CD4-positive, alpha-beta T cell treated with Interleukin-4 for 4 hours (primary cell): Measurements from ENCODE around the gene LIPH.
"Not testable (repeated sequence)": the region's sequence is repeated elsewhere in the genome, so short reads cannot be mapped to it uniquely, and the experiment has no call there.

Experiments used
- DNase-seq: peaks from one replicate; pipeline ENCODE4 v3.0.0-alpha.2; 2020

Gene LIPH

GRCh38 chr3:185552358-185552877, at the start of gene LIPH:
Gene LIPH (minus strand): TSS chr3:185552588. CDS start chr3:185552471, 117 bp downstream.
- DNase-seq: no peak

- no peak for DNase-seq
Observed at GRCh38 chr3:185595526-185595925, 43.1 kb upstream of the LIPH start.

GRCh38 chr3:185594073-185594472, 41.7 kb upstream of the LIPH start:
- no peak for DNase-seq

GRCh38 chr3:185586686-185587039, 34.3 kb upstream of the LIPH start:
- no peak for DNase-seq

- peak; percentile 99 for DNase-seq
Observed at GRCh38 chr3:185585859-185586685, 33.7 kb upstream of the LIPH start, which contains the start of gene SENP2. Gene SENP2 (plus strand): TSS chr3:185586295. CDS start chr3:185586414, 119 bp downstream.

DNA sequence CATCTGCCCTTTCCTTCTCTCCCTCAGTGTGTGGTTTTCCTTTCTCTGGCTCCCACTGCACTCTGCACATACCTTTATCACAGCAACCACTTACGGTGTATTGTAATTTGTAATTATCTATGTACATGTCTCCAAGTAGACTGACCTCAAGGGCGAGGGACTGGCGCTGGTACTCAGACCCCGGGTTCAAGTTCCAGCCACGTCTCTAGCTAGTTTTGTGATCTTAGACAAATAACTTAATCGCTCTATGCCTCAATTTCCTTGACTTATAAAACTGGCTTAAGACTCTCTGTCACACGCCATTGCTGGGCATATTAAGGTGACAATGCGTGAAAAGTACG, 33.1 kb upstream of the LIPH start:
- DNase-seq: no peak

DNA sequence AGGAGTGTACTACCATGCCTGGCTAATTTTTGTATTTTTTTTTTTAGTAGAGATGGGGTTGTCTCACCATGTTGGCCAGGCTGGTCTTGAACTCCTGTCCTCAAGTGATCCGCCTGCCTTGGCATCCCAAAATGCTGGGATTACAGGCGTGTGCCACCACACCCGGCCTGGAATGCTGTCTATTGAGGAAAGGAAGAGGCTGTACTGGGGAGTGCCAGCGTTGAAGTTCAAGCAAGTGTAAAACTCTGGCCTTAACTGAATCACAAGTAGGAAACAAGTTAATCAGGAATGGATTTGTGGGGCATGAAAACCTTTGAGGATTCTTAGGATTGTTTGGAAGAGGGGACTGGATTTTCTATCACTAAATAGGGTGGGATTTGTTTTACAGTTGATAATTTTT, 32.3 kb upstream of the LIPH start:
- DNase-seq: no peak

DNA sequence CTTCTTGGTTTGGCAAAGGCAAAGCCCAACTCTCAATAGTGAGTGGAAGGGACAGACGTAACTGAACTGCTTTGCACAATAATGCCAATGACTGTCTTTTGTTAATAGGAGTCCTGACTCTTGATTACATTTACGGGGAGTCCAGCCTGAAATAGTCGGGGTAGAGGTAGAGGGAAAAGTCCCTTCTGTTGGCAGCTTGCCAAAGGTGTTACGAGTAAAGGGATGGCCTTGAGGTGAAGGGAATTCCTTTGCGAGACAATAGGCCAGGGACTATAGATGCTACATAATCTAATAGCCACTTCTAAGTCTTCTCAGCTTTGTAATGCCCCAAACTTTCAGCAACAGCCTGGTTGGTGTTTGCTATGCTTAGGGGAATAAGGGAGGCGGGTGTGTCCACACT, 31.5 kb upstream of the LIPH start:
- DNase-seq: no peak

DNA sequence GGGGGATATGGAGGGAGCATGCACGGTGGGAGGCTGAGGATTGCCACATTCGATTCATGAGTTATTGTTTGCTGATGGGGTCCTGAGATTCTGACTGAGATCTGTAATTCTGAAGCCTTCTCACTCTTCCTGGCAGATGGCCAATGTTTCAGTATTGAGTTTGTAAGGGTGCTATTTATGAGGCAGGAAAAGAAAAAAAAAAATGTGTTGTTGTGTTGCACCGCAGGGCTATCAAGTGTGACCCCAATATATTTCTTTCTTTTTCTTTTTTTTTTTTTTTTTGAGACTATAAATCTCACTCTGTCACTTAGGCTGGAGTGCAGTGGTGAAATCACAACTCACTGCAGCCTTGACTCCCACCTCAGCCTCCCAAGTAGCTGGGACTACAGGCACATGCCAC, 30.5 kb upstream of the LIPH start:
- peak; percentile 56 for DNase-seq

- DNase-seq: no peak
Observed at GRCh38 chr3:185582236-185582635, 29.8 kb upstream of the LIPH start.

- DNase-seq: peak; percentile 77
Observed at GRCh38 chr3:185575108-185575869, 22.9 kb upstream of the LIPH start.

DNA sequence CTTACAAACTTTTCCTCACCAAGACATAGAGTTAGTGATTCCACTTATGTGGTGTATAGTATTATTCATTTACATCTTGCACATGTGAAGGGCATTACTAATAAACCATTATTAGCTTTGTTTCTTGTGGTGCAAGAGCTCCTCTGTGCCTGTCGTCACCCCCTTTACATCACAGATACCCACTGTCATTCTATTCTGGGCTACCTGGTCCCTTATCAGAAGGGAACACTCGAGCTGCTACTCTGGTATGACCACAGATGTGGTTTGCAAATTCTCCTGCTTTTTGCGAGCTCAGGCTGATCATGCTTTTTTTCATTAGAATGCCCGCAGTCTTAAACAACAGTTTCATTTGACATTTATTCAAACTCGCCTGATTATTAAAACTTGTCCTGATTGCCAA, 19.8 kb upstream of the LIPH start:
- DNase-seq: no peak

DNA sequence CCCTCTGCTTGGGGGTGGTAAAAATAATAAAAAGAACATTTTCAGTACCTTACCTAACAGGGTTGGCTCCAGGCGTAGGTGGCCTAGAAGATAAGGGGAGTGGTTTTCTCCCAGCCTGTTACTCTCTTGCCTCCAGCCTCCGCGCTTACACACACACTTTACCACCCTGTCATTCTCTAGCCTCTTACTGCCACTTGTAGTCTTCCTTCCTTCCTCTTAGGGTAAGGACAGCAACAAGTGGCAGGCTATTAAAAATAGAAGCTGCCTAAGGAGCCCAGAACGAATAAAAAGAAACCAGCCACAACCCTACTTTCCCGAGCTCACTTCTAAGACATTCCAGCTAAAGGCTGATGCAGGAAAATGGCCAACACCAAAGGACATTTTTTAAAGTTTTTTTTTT, 9.6 kb upstream of the LIPH start:
- DNase-seq: no peak

DNA sequence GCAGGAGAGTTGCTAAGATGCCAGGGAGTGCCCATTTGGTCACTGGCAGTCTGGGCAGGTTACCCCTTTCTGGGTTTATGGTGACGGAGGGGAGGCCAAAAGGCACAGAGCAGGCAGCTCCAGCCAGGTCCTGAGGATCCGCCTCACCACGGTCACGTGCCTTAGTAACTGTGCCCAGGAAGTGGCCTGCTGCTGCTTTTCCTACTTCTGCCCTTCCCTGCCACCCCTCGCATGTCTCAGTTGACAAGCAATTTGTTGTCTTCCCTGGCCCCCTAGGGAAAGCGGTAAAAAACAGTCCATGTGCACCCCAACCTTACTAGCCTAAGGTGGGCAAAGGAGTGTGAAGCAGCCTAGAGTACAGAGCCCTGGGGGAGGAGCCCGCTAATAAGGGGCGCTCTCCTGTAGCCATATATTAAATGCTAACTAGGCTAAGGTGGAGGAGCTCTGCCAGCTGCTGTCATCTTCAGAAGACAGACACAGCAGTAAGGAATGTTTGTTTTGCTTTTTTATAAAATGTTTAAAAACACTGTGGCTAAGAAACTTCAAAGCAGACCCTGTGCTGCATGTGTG, 9.1 kb upstream of the LIPH start:
- no peak for DNase-seq

DNA sequence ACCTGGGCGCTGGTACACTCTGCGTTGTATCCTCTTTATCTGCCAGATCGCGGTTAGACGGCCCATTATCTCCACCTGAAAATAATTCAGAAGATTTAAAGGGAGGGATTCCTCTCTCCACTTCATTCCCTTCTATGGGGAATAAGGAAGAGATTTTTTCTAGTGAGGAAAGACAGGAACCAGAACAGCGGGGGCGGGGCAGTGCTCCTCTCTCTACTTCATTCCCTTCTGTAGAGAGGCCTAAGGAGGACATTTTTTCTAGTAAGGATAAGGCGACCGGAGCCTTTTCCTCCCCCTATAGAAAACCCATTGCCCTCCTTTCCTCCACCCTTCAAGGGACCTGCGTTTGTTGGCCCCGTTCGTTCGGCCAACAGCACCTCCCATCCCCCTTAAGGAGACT, 8.3 kb upstream of the LIPH start:
- no peak for DNase-seq

- DNase-seq: no peak
Observed at GRCh38 chr3:185559706-185560090, 7.3 kb upstream of the LIPH start.

DNA sequence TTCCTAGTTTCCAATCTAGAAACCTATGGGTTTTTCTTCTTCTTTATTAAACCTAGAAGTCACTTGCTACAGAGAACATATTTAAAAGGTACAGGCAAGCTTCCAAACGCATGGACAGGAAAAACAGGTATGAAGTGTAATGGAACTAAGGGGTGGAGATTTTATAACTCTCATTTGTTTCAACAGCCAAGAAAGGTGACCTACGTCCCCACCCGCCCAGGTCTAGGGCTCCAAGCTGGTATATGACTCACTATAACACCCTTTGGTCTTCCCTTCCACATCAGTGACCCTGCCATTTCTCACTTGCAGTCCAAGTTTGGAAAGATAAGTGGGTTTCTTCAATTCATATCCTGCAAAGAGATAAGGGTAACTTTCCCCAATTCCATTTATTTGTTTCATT, 6.0 kb upstream of the LIPH start:
- DNase-seq: no peak

DNA sequence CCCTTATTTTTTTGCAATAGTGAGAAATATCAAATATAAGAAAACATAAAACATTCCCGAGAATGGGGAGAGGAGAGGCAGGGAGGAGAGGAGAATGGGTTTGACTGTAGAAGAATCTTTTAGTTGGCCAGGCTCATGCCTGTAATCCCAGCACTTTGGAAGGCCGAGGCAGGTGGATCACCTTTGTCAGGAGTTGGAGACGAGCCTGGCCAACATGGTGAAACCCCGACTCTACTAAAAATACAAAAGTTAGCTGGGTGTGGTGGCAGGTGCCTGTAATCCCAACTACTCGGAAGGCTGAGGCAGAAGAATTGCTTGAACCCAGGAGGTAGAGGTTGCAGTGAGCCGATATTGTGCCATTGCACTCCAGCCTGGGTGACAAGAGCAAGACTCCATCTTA, 4.3 kb upstream of the LIPH start:
- not testable (repeated sequence) for DNase-seq

- no peak for DNase-seq
Observed at GRCh38 chr3:185555860-185556347, 3.5 kb upstream of the LIPH start.

GRCh38 chr3:185555101-185555501, 2.7 kb upstream of the LIPH start:
- no peak for DNase-seq

- DNase-seq: no peak
Observed at GRCh38 chr3:185549651-185550111, 2.7 kb downstream of the LIPH start.

- no peak for DNase-seq
Observed at GRCh38 chr3:185549122-185549521, 3.3 kb downstream of the LIPH start.

DNA sequence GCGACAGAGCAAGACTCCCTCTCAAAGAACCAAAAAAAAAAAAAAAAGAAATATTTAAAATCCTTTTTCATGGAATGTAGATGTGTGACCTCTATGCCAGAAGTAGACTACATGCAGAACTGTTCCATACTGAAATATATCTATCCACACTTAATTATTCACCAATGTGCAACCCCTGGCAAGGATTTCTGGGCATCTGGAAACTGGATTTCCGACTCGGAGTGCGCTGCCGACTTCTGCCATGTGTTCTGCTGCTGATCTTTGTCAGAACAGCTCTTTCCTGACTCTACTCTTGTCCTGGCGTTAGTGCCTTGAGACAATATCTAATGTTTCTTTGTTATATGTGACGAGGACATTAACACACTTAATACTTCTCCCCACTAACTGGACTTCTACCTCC, 11.7 kb downstream of the LIPH start:
- DNase-seq: no peak

GRCh38 chr3:185539934-185540333, 12.5 kb downstream of the LIPH start:
- DNase-seq: no peak
